AG09309 (cell line): Measurements from ENCODE around the gene KLRK1.
"Not testable (repeated sequence)": the region's sequence is repeated elsewhere in the genome, so short reads cannot be mapped to it uniquely, and the experiment has no call there.

Experiments
- DNase-seq: peaks from one replicate; pipeline ENCODE4 v3.0.0-alpha.2; 2010; ENCODE audit warnings: low read depth
- H3K4me3 ChIP-seq: 2 replicates; pipeline ENCODE4 v1.5.1; 2011; ENCODE audit warnings: mild to moderate bottlenecking, low read depth, low read length, moderate library complexity; ENCODE audit not compliant: control insufficient read depth
- CTCF ChIP-seq: IDR thresholded peaks from 2 replicates; pipeline ENCODE4 v1.5.1; 2011; ENCODE audit warnings: mild to moderate bottlenecking, low read depth, low read length, inconsistent platforms; ENCODE audit not compliant: insufficient read depth, control insufficient read depth; ENCODE audit errors: missing control alignments

Gene KLRK1

GRCh38 chr12:10368206-10369171 lies 21.4 kb downstream of the KLRK1 start:
- TF ChIP-seq CTCF: no peak
- H3K4me3 ChIP-seq: no peak overlapping the region
- no peak for DNase-seq

- not testable (repeated sequence) for DNase-seq
These were observed 22.1 kb downstream of the KLRK1 start for GRCh38 chr12:10367714-10368113.

GRCh38 chr12:10366875-10367274 lies 23.0 kb downstream of the KLRK1 start:
- TF ChIP-seq CTCF: peak; percentile 38
- DNase-seq: no peak
- H3K4me3 ChIP-seq: no peak overlapping the region

More at GRCh38 chr12:10367714-10368113, 22.1 kb downstream of the KLRK1 start:
- not testable (repeated sequence) for H3K4me3 ChIP-seq

GRCh38 chr12:10365696-10366405 lies 24.0 kb downstream of the KLRK1 start:
- DNase-seq: no peak
- no peak overlapping the region; the same call in none of the 2 replicates for H3K4me3 ChIP-seq
- TF ChIP-seq CTCF: peak; percentile 3

- no peak for TF ChIP-seq CTCF
- H3K4me3 ChIP-seq: peak overlapping the region; percentile 55
- peak; percentile 44 for DNase-seq
These were observed 24.8 kb downstream of the KLRK1 start for GRCh38 chr12:10364815-10365622.

GRCh38 chr12:10363914-10364814 lies 25.7 kb downstream of the KLRK1 start:
- no peak for TF ChIP-seq CTCF
- H3K4me3 ChIP-seq: peak overlapping the region; percentile 55
- no peak for DNase-seq
